Kidney epithelial cell (primary cell): ENCODE data around the gene SLC35D1. TPM values are rescaled to one million over a fixed set of nuclear protein-coding genes. Genes with fewer than 3 reads are reported as not detected.

Experiments
- DNase-seq: peaks from one replicate; pipeline ENCODE4 v3.0.0-alpha.2; 2010; ENCODE audit warnings: low read depth
- H3K27me3 ChIP-seq: 2 replicates; pipeline ENCODE4 v1.6.0; 2011; ENCODE audit warnings: low read length; ENCODE audit not compliant: control insufficient read depth, insufficient read depth
- H3K36me3 ChIP-seq: 2 replicates; pipeline ENCODE4 v1.5.1; 2011; ENCODE audit warnings: low read length; ENCODE audit not compliant: control insufficient read depth, insufficient read depth
- H3K4me3 ChIP-seq: 2 replicates; pipeline ENCODE4 v1.5.1; 2011; ENCODE audit warnings: low read depth, mild to moderate bottlenecking, control low read depth, low read length
- CTCF ChIP-seq: IDR thresholded peaks from 2 replicates; pipeline ENCODE4 v1.5.1; 2011; ENCODE audit warnings: mild to moderate bottlenecking, moderate library complexity, low read length, control low read depth, inconsistent platforms; ENCODE audit not compliant: insufficient read depth, poor library complexity, severe bottlenecking
- total RNA-seq: library from RNA; depleted of rRNA; stranded (reverse); fragments of >200 nt; gene quantifications from 2 replicates; pipeline ENCODE4 v1.2.3, GENCODE V29; 2015

The SLC35D1 gene
- total RNA-seq, 1 donor from 2014 or later, result 6.9 TPM

DNA sequence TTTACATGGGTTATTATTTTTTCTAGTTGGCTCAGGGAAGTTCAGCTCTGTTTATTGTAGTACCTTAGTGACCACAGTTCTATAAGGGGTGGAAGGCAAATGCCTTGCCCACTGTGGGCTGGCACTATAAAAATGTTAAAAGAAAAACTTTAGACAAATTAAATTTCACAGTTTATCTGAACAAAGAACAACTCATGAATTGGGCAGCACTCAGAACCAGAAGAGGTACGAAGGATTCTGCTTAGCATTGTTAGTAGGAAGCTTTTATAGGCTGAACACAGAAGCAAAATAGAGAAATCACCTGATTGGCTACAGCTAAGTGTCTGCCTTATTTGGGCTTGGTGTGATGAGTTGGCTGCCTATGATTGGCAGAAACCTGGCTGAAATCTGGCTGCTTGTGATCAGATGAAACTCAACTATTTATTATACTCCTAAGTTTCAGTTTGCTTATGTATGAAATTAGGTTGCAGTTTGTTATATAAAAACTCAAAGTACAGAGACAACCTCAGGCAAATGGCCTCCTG, 35.8 kb upstream of the SLC35D1 start:
- H3K4me3 ChIP-seq, result no peak overlapping the region
- no peak for DNase-seq
- H3K36me3 ChIP-seq, result no peaks in the 10 kb centered on the region
- H3K27me3 ChIP-seq, result no peaks in the 10 kb centered on the region
- no peak for TF ChIP-seq CTCF

DNA sequence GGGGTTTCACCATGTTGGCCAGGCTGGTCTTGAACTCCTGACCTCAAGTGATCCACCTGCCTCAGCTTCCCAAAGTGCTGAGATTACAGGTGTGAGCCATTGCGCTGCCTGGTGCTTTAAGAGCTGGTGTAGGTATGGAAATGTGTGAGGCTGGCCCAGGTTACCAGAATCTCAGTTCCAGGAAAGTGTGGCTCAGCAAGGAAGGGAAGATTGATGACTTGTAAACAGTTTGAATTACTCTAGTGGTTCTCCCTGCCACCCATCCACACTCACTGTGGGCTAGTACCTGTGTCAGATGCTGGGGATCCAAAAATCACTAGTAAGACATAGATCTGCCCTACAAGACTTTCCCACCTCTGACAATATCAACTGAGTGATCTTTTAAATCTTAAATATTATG, 34.5 kb upstream of the SLC35D1 start:
- no peak for TF ChIP-seq CTCF
- DNase-seq, result no peak
- Histone ChIP-seq H3K4me3 (no peak overlapping the region), H3K36me3 (no peaks in the 10 kb centered on the region), H3K27me3 (no peaks in the 10 kb centered on the region)

GRCh38 chr1:67085326-67085725, 31.4 kb upstream of the SLC35D1 start:
- H3K27me3 ChIP-seq, result no peaks in the 10 kb centered on the region
- no peaks in the 10 kb centered on the region for H3K36me3 ChIP-seq
- no peak overlapping the region for H3K4me3 ChIP-seq
- no peak for DNase-seq
- no peak for TF ChIP-seq CTCF

- no peak for DNase-seq
- Histone ChIP-seq H3K4me3 (no peak overlapping the region), H3K36me3 (no peaks in the 10 kb centered on the region), H3K27me3 (no peaks in the 10 kb centered on the region)
- TF ChIP-seq CTCF, result no peak
These were observed 30.9 kb upstream of the SLC35D1 start for GRCh38 chr1:67084765-67085318.

- Histone ChIP-seq H3K4me3 (no peak overlapping the region), H3K27me3 (no peaks in the 10 kb centered on the region), H3K36me3 (no peaks in the 10 kb centered on the region)
- TF ChIP-seq CTCF, result no peak
- DNase-seq, result no peak
These were observed 24.3 kb upstream of the SLC35D1 start for GRCh38 chr1:67078291-67078690.

DNA sequence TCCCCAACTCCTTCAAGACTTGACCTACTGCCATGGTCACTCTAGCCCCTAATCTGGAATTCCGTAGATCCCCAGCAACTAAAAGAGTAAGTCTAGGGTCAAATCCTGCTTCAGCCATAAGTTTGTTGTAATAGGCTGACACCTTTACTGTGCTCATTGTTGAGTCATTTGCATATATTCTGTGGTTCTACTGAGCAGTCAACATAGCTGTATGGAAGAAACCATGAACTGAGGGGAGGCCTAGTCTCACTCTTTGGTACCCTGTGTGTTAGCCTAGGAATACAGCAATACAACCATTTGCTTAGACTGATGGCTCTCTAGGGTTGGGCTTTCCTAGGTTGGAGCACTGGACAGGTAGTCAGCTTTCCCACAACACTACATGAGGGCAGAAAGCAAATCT, 23.6 kb upstream of the SLC35D1 start:
- DNase-seq, result no peak
- Histone ChIP-seq H3K4me3 (no peak overlapping the region), H3K27me3 (no peaks in the 10 kb centered on the region), H3K36me3 (no peaks in the 10 kb centered on the region)
- TF ChIP-seq CTCF, result no peak
